D341Med (cell line): ENCODE results near the gene SEMA7A.

Experiments used
- DNase-seq: peaks from one replicate; pipeline ENCODE4 v3.0.0; 2012; ENCODE audit warnings: low spot score

Gene SEMA7A

GRCh38 chr15:74430510-74430951 is 3.2 kb downstream of the SEMA7A start:
- DNase-seq = no peak

- no peak for DNase-seq
Observed at GRCh38 chr15:74429781-74430400, 3.9 kb downstream of the SEMA7A start.

GRCh38 chr15:74428970-74429780 is 4.6 kb downstream of the SEMA7A start:
- no peak for DNase-seq

- DNase-seq = no peak
Observed at GRCh38 chr15:74428442-74428787, 5.3 kb downstream of the SEMA7A start.

- DNase-seq = peak; percentile 62
Observed at GRCh38 chr15:74427607-74428441, 5.9 kb downstream of the SEMA7A start.

GRCh38 chr15:74426404-74427281 is 7.1 kb downstream of the SEMA7A start:
- no peak for DNase-seq

- no peak for DNase-seq
Observed at GRCh38 chr15:74425630-74426029, 8.1 kb downstream of the SEMA7A start.

GRCh38 chr15:74424901-74425528 is 8.7 kb downstream of the SEMA7A start:
- DNase-seq = no peak

GRCh38 chr15:74423431-74424257 is 10.1 kb downstream of the SEMA7A start:
- DNase-seq = no peak

- no peak for DNase-seq
Observed at GRCh38 chr15:74422652-74423430, 10.9 kb downstream of the SEMA7A start.

- DNase-seq = no peak
Observed at GRCh38 chr15:74422265-74422651, 11.5 kb downstream of the SEMA7A start.

- no peak for DNase-seq
Observed at GRCh38 chr15:74421302-74422245, 12.2 kb downstream of the SEMA7A start.

- no peak for DNase-seq
Observed at GRCh38 chr15:74420193-74420905, 13.4 kb downstream of the SEMA7A start.

- DNase-seq = no peak
Observed at GRCh38 chr15:74419432-74419831, 14.3 kb downstream of the SEMA7A start.

GRCh38 chr15:74418575-74419338 is 15.0 kb downstream of the SEMA7A start:
- no peak for DNase-seq

- no peak for DNase-seq
Observed at GRCh38 chr15:74417670-74418069, 16.1 kb downstream of the SEMA7A start.

- DNase-seq = no peak
Observed at GRCh38 chr15:74417225-74417624, 16.5 kb downstream of the SEMA7A start.
